GM23338 (cell line): ENCODE results near the gene TMUB1. TPM values are rescaled to one million over a fixed set of nuclear protein-coding genes. Genes with fewer than 3 reads are reported as not detected.

Source experiments
- ATAC-seq: fragments of 200-7000 bp; cut with Tn5 transposase; 3 replicates; pipeline ENCODE4 v1.9.1; 2020
- DNase-seq: peaks from one replicate; pipeline ENCODE4 v3.0.0-alpha.2; 2015; ENCODE audit warnings: low spot score
- H2AFZ ChIP-seq: fragments of 200-600 bp; sonication (generic); 2 replicates; pipeline ENCODE4 v1.8.0; 2016; ENCODE audit warnings: antibody characterized with exemption, mild to moderate bottlenecking, moderate library complexity
- H3F3A ChIP-seq: fragments of 200-600 bp; sonication (generic); replicated peaks from 2 replicates; pipeline ENCODE4 v1.8.0; 2017; ENCODE audit warnings: antibody characterized with exemption, mixed run types, low read depth
- H3K27ac ChIP-seq: fragments of 200-600 bp; sonication (generic); 2 replicates; pipeline ENCODE4 v1.6.1; 2016; ENCODE audit warnings: low read depth
- H3K27me3 ChIP-seq: fragments of 200-600 bp; sonication (generic); 2 replicates; pipeline ENCODE4 v1.8.0; 2016; ENCODE audit warnings: mild to moderate bottlenecking, mixed run types, moderate library complexity; ENCODE audit not compliant: insufficient read depth
- H3K36me3 ChIP-seq: fragments of 200-600 bp; sonication (generic); 2 replicates; pipeline ENCODE4 v1.8.0; 2016; ENCODE audit warnings: mild to moderate bottlenecking; ENCODE audit not compliant: insufficient read depth
- H3K4me1 ChIP-seq: fragments of 200-600 bp; sonication (generic); 2 replicates; pipeline ENCODE4 v1.8.0; 2016; ENCODE audit warnings: mild to moderate bottlenecking, moderate library complexity; ENCODE audit not compliant: insufficient read depth
- H3K4me2 ChIP-seq: fragments of 200-600 bp; sonication (generic); 2 replicates; pipeline ENCODE4 v1.7.1; 2017; ENCODE audit warnings: mixed run types
- H3K4me3 ChIP-seq: fragments of 200-600 bp; sonication (generic); 2 replicates; pipeline ENCODE4 v1.6.1; 2016; ENCODE audit warnings: mixed run types
- H3K79me2 ChIP-seq: fragments of 200-600 bp; sonication (generic); replicated peaks from 2 replicates; pipeline ENCODE4 v1.8.0; 2017; ENCODE audit warnings: mild to moderate bottlenecking; ENCODE audit not compliant: insufficient read depth
- H3K9me2 ChIP-seq: fragments of 200-600 bp; sonication (generic); 2 replicates; pipeline ENCODE4 v1.8.0; 2017; ENCODE audit not compliant: insufficient read depth
- H4K20me1 ChIP-seq: fragments of 200-600 bp; sonication (generic); replicated peaks from 2 replicates; pipeline ENCODE4 v1.8.0; 2017; ENCODE audit warnings: mild to moderate bottlenecking; ENCODE audit not compliant: insufficient read depth
- H3K27ac Mint-ChIP-seq: 2 replicates; pipeline ENCODE4 v1.8.0; 2020; ENCODE audit warnings: inconsistent platforms, mild to moderate bottlenecking, moderate library complexity, mixed read lengths
- H3K27me3 Mint-ChIP-seq: 3 replicates; pipeline ENCODE4 v1.8.0; 2022; ENCODE audit warnings: low read depth, mild to moderate bottlenecking, moderate library complexity, mixed read lengths, inconsistent platforms; ENCODE audit not compliant: insufficient read depth, poor library complexity
- H3K36me3 Mint-ChIP-seq: 3 replicates; pipeline ENCODE4 v1.8.0; 2021; ENCODE audit warnings: low read depth, mild to moderate bottlenecking, inconsistent platforms, moderate library complexity, mixed read lengths
- H3K4me1 Mint-ChIP-seq: 3 replicates; pipeline ENCODE4 v1.8.0; 2020; ENCODE audit warnings: mild to moderate bottlenecking, inconsistent platforms, mixed read lengths
- H3K4me3 Mint-ChIP-seq: 3 replicates; pipeline ENCODE4 v1.8.0; 2021; ENCODE audit warnings: moderate library complexity, mild to moderate bottlenecking, inconsistent platforms, mixed read lengths
- H3K9me3 Mint-ChIP-seq: 3 replicates; pipeline ENCODE4 v1.8.0; 2020; ENCODE audit warnings: moderate library complexity, mild to moderate bottlenecking, inconsistent platforms, mixed read lengths
- CREB1 ChIP-seq: fragments of 250-450 bp; sonication (Bioruptor Pico); IDR thresholded peaks from 2 replicates; pipeline ENCODE4 v1.5.0; 2020; ENCODE audit warnings: low read depth, mild to moderate bottlenecking, moderate library complexity
- EZH2 ChIP-seq: fragments of 200-600 bp; sonication (generic); IDR thresholded peaks from one replicate; pipeline ENCODE4 v1.8.0; 2017; ENCODE audit warnings: antibody characterized with exemption, mild to moderate bottlenecking, low read depth; ENCODE audit not compliant: unreplicated experiment
- JUNB ChIP-seq: IDR thresholded peaks from one replicate; pipeline ENCODE4 v1.6.1; 2016; ENCODE audit warnings: antibody characterized with exemption; ENCODE audit not compliant: unreplicated experiment
- NANOG ChIP-seq: IDR thresholded peaks from 2 replicates; pipeline ENCODE4 v1.6.1; 2016; ENCODE audit warnings: antibody characterized with exemption, borderline replicate concordance
- STAT1 ChIP-seq: IDR thresholded peaks from one replicate; pipeline ENCODE4 v1.6.1; 2016; ENCODE audit warnings: antibody characterized with exemption; ENCODE audit not compliant: unreplicated experiment
- ZNF114 ChIP-seq: fragments of 250-450 bp; sonication (Bioruptor Pico); IDR thresholded peaks from 2 replicates; pipeline ENCODE4 v1.5.0; 2020; ENCODE audit warnings: mild to moderate bottlenecking, moderate library complexity
- ZNF331 ChIP-seq: fragments of 250-450 bp; sonication (Bioruptor Pico); IDR thresholded peaks from 2 replicates; pipeline ENCODE4 v1.5.0; 2020; ENCODE audit warnings: low read depth, mild to moderate bottlenecking, moderate library complexity
- polyA plus RNA-seq: library from polyadenylated mRNA; unstranded; fragments of >200 nt; fragmentation: Nextera tagmentation; extraction: Ambion mirVana; gene quantifications from 2 replicates; pipeline ENCODE4 v1.2.1, GENCODE V29; 2016
- total RNA-seq: library from RNA; depleted of rRNA; stranded (reverse); fragments of >200 nt; shearing (Covaris generic); gene quantifications from 2 replicates; pipeline ENCODE4 v1.2.3, GENCODE V29; 2014
- TF ChIP-seq, protein P1 (sequence below): IDR thresholded peaks from one replicate; pipeline ENCODE4 v1.6.1; 2018; ENCODE audit warnings: antibody characterized with exemption; ENCODE audit not compliant: unreplicated experiment
- TF ChIP-seq, protein P2 (sequence below), 2 experiments: fragments of 200-600 bp in 1 of 2; sonication (generic) in 1 of 2; conservative IDR thresholded peaks; 2 replicates each; pipeline versions ENCODE4 v1.5.1 to v1.6.1; 2016 to 2017; ENCODE audit warnings: antibody characterized with exemption in 2 of 2, low read depth in 2 of 2, mild to moderate bottlenecking in 2 of 2, moderate library complexity in 1 of 2
- TF ChIP-seq, protein P3 (sequence below): fragments of 250-450 bp; sonication (Bioruptor Pico); IDR thresholded peaks from 2 replicates; pipeline ENCODE4 v1.5.0; 2020; ENCODE audit warnings: mild to moderate bottlenecking, moderate library complexity

The TMUB1 gene
- total and polyA plus RNA-seq, 2 experiments from 2014 or later, result 47.6 to 61.1 TPM

DNA sequence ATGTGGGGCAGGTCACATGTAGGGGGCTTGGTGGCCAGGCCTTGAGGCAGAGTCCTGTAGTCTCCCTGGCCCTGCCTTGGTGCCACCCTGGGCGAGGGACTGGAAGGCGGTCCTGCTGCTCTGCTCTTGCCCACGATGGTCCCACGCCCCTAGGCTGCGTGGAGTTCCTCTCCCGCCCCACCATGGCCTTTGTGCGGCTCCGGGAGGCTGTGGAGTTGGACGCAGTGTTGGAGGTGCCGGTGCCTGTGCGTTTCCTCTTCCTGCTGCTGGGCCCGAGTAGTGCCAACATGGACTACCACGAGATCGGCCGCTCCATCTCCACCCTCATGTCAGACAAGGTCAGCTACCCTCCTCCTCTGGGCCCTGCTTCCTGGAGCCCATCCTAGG lies 12.7 kb downstream of the TMUB1 start:
- Histone ChIP-seq H3K4me3 (no peak overlapping the region), H2AFZ (no peak overlapping the region), H3K27me3 (no peaks in the 10 kb centered on the region), H4K20me1 (no peaks in the 10 kb centered on the region; the same call in 1 of the 2 replicates), H3K36me3 (peaks cover 12% of the 10 kb centered on the region), H3K4me2 (no peak overlapping the region), H3F3A (0 out of 2 replicates have a peak, but pooled peaks cover 5% of the 10 kb centered on the region), H3K9me2 (no peaks in the 10 kb centered on the region), H3K79me2 (no peaks in the 10 kb centered on the region), H3K4me1 (peaks cover 9% of the 10 kb centered on the region), H3K27ac (no peak overlapping the region)
- Mint-ChIP-seq H3K9me3 (no peaks in the 10 kb centered on the region), H3K27ac (no peak overlapping the region), H3K4me1 (peaks cover 14% of the 10 kb centered on the region), H3K4me3 (no peak overlapping the region), H3K27me3 (peaks cover 27% of the 10 kb centered on the region), H3K36me3 (peaks cover 64% of the 10 kb centered on the region)
- DNase-seq, result no peak
- no peak for ATAC-seq
- TF ChIP-seq EZH2, result no peak
- no peak for TF ChIP-seq CREB1 (CRISPR knock-in tag)
- TF ChIP-seq, protein P1, sequence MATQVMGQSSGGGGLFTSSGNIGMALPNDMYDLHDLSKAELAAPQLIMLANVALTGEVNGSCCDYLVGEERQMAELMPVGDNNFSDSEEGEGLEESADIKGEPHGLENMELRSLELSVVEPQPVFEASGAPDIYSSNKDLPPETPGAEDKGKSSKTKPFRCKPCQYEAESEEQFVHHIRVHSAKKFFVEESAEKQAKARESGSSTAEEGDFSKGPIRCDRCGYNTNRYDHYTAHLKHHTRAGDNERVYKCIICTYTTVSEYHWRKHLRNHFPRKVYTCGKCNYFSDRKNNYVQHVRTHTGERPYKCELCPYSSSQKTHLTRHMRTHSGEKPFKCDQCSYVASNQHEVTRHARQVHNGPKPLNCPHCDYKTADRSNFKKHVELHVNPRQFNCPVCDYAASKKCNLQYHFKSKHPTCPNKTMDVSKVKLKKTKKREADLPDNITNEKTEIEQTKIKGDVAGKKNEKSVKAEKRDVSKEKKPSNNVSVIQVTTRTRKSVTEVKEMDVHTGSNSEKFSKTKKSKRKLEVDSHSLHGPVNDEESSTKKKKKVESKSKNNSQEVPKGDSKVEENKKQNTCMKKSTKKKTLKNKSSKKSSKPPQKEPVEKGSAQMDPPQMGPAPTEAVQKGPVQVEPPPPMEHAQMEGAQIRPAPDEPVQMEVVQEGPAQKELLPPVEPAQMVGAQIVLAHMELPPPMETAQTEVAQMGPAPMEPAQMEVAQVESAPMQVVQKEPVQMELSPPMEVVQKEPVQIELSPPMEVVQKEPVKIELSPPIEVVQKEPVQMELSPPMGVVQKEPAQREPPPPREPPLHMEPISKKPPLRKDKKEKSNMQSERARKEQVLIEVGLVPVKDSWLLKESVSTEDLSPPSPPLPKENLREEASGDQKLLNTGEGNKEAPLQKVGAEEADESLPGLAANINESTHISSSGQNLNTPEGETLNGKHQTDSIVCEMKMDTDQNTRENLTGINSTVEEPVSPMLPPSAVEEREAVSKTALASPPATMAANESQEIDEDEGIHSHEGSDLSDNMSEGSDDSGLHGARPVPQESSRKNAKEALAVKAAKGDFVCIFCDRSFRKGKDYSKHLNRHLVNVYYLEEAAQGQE, result no peak
- TF ChIP-seq, protein P2, sequence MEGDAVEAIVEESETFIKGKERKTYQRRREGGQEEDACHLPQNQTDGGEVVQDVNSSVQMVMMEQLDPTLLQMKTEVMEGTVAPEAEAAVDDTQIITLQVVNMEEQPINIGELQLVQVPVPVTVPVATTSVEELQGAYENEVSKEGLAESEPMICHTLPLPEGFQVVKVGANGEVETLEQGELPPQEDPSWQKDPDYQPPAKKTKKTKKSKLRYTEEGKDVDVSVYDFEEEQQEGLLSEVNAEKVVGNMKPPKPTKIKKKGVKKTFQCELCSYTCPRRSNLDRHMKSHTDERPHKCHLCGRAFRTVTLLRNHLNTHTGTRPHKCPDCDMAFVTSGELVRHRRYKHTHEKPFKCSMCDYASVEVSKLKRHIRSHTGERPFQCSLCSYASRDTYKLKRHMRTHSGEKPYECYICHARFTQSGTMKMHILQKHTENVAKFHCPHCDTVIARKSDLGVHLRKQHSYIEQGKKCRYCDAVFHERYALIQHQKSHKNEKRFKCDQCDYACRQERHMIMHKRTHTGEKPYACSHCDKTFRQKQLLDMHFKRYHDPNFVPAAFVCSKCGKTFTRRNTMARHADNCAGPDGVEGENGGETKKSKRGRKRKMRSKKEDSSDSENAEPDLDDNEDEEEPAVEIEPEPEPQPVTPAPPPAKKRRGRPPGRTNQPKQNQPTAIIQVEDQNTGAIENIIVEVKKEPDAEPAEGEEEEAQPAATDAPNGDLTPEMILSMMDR (conservative IDR thresholded peaks at IDR 0.05; ENCODE audit: low read depth in 2 of 2), result no peak
- TF ChIP-seq, protein P3, sequence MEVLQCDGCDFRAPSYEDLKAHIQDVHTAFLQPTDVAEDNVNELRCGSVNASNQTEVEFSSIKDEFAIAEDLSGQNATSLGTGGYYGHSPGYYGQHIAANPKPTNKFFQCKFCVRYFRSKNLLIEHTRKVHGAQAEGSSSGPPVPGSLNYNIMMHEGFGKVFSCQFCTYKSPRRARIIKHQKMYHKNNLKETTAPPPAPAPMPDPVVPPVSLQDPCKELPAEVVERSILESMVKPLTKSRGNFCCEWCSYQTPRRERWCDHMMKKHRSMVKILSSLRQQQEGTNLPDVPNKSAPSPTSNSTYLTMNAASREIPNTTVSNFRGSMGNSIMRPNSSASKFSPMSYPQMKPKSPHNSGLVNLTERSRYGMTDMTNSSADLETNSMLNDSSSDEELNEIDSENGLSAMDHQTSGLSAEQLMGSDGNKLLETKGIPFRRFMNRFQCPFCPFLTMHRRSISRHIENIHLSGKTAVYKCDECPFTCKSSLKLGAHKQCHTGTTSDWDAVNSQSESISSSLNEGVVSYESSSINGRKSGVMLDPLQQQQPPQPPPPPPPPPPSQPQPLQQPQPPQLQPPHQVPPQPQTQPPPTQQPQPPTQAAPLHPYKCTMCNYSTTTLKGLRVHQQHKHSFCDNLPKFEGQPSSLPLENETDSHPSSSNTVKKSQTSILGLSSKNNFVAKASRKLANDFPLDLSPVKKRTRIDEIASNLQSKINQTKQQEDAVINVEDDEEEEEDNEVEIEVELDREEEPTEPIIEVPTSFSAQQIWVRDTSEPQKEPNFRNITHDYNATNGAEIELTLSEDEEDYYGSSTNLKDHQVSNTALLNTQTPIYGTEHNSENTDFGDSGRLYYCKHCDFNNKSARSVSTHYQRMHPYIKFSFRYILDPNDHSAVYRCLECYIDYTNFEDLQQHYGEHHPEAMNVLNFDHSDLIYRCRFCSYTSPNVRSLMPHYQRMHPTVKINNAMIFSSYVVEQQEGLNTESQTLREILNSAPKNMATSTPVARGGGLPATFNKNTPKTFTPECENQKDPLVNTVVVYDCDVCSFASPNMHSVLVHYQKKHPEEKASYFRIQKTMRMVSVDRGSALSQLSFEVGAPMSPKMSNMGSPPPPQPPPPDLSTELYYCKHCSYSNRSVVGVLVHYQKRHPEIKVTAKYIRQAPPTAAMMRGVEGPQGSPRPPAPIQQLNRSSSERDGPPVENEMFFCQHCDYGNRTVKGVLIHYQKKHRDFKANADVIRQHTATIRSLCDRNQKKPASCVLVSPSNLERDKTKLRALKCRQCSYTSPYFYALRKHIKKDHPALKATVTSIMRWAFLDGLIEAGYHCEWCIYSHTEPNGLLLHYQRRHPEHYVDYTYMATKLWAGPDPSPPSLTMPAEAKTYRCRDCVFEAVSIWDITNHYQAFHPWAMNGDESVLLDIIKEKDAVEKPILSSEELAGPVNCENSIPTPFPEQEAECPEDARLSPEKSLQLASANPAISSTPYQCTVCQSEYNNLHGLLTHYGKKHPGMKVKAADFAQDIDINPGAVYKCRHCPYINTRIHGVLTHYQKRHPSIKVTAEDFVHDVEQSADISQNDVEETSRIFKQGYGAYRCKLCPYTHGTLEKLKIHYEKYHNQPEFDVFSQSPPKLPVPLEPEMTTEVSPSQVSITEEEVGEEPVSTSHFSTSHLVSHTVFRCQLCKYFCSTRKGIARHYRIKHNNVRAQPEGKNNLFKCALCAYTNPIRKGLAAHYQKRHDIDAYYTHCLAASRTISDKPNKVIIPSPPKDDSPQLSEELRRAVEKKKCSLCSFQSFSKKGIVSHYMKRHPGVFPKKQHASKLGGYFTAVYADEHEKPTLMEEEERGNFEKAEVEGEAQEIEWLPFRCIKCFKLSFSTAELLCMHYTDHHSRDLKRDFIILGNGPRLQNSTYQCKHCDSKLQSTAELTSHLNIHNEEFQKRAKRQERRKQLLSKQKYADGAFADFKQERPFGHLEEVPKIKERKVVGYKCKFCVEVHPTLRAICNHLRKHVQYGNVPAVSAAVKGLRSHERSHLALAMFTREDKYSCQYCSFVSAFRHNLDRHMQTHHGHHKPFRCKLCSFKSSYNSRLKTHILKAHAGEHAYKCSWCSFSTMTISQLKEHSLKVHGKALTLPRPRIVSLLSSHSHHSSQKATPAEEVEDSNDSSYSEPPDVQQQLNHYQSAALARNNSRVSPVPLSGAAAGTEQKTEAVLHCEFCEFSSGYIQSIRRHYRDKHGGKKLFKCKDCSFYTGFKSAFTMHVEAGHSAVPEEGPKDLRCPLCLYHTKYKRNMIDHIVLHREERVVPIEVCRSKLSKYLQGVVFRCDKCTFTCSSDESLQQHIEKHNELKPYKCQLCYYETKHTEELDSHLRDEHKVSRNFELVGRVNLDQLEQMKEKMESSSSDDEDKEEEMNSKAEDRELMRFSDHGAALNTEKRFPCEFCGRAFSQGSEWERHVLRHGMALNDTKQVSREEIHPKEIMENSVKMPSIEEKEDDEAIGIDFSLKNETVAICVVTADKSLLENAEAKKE (CRISPR knock-in tag), result no peak
- TF ChIP-seq ZNF331 (CRISPR knock-in tag), result no peak
- TF ChIP-seq STAT1, result no peak
- TF ChIP-seq ZNF114 (CRISPR knock-in tag), result no peak
- no peak for TF ChIP-seq JUNB
- no peak for TF ChIP-seq NANOG
